GM13976 (cell line): ENCODE results near the gene PSAPL1.

Source experiments
- DNase-seq: peaks from one replicate; pipeline ENCODE4 v3.0.0; 2012; ENCODE audit warnings: low spot score
- CTCF ChIP-seq: IDR thresholded peaks from 2 replicates; pipeline ENCODE4 v1.5.1; 2012; ENCODE audit warnings: borderline replicate concordance, mild to moderate bottlenecking; ENCODE audit not compliant: insufficient read depth; ENCODE audit errors: extremely low read depth, missing control alignments, control extremely low read depth
- in situ Hi-C: fragments of 300-500 bp; cut with MboI; formaldehyde crosslinking; loops from one replicate; pipeline ENCODE4 v1.12.0; 2022; ENCODE audit warnings: low sequenced_read_pairs, mixed read lengths, inconsistent platforms; ENCODE audit not compliant: unreplicated experiment

The PSAPL1 gene

GRCh38 chr4:7396186-7396910 is 38.4 kb downstream of the PSAPL1 start:
- no peak for DNase-seq
- in situ Hi-C loops, result no loop called here
- no peak for TF ChIP-seq CTCF

DNA sequence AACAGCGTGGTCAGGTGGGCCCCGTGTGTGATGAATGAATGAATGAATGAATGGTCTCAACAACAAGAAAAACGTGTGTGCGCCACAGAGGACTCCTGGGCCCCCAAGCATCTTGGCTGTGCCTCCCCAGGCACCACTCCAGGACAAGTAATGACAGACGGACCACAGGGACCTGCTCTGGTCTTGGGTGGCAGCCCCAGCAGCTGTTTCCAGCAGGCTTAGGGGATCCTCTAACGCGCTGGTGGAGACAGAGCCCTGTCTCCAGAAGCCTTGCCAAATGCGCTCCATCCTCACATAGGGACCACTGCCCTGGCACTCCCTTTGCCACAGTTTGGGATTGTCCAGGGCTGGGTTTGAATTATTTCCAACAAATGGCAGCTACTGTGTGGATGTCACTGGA is 39.1 kb downstream of the PSAPL1 start:
- no peak for DNase-seq
- no peak for TF ChIP-seq CTCF
- in situ Hi-C loops, result no loop called here

DNA sequence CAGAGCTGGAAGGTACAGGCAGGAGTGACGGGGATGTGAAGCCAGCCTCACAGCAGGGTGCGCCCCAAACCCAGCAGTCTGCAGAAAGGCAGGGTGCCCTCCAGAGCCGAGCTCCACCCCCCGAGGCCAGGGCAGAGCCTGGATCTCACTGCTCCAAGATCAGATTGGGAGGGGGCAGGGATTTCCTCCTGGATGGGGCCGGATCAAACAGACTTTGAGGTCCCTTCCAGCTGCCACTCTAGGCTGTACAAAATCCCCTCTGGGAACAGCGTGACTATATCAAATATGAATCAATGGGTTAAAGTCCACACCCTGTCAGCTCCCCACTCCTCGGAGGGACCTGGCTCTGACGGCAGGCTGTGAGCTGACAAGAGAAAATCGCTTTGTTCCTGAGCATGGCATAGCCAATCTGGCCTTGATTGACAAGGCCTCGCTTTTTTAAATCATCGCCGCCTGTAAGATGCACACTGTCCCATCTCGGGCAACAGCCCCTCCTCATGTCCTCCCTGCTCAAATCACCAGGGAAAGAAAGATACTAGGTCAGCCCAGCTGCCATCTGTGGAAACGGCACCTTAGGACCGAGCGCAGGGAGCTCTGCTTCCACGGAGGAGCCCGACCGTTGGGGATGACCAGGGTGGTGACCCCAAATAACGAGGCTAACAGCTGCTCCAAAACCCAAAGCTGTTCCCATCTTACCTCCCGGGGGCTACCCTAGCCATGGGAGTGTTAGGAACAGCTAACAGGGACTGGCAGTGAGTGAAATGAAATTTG is 39.9 kb downstream of the PSAPL1 start:
- TF ChIP-seq CTCF, result no peak
- in situ Hi-C loops, result no loop called here
- DNase-seq, result no peak

DNA sequence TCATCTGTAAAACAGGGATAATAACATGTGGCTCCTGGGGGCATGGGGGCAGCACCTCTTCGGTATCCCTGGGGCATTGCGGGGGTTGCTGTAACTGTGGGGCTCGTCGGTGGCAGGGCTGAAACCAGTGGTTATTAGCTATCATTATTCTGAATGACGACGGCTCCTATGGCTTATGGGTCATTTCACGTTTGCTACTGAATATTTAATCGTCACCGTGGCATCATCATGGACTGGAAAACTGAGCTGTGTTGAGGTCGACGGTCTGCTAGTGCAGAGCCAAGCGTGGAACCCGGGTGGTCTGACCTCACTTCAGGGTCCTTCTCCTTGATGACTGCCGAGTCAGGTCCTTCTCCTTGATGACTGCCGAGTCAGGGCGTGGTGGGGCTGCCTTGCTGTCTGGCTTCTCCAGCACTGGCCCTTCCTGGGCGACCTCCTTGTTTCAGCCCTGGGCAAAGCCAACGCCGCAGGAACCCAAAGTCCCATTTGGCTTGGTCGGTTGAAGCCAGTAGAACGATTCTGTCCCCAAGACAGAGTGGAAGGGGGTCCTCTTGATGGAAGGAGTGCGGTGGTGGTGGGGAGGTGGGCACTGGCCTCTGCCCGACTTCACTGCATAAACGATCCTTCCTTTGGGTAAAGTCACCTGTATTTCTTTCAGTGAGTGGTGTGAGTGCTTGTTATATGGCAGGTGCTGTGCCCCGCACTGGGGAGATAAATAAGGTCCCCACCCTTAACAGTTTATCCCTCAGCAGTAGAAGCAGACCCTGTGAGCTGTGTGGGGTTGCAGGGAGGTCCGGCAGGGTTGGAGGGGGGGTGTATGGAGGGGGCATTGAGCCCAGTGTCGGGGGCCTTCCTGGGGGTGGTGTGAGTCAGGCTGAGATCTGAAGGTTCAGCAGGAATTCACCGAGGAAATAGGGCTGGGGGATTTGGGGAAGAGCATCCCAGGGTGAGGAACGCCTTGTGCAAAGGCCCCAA is 40.8 kb downstream of the PSAPL1 start:
- DNase-seq, result no peak
- no peak for TF ChIP-seq CTCF
- in situ Hi-C loops, result no loop called here

- TF ChIP-seq CTCF, result no peak
- in situ Hi-C loops, result no loop called here
- DNase-seq, result no peak
Observed at GRCh38 chr4:7392438-7393421, 42.0 kb downstream of the PSAPL1 start.
